ENCODE measurements around the gene MEGF8. TPM values are rescaled to one million over a fixed set of nuclear protein-coding genes. Genes with fewer than 3 reads are reported as not detected.

MEGF8 gene
- total and polyA plus RNA-seq, 10 of the 15 experiments (the other 5 are each of a cell fraction or from before 2014, with no cell fraction given) = 0.43 to 12.8 (median 2.7) TPM

GRCh38 chr19:42351079-42351735 lies 25.8 kb downstream of the MEGF8 start:
- no peak for TF ChIP-seq NFIC (IDR thresholded peaks at IDR 0.05; ENCODE audit: low read depth, low read length)
- TF ChIP-seq RAD21 (IDR thresholded peaks at IDR 0.05; ENCODE audit: insufficient read depth, low read depth, low read length) = no peak
- in situ Hi-C loops (cut with MboI) (no loop called here), intact Hi-C loops (cut with micrococcal nuclease; ENCODE audit: unreplicated experiment) (no loop called here)
- no peak overlapping the region for H3K27ac ChIP-seq (ENCODE audit: control insufficient read depth, insufficient read depth)
- no peak for DNase-seq (ENCODE audit: low read depth, low spot score)
- FAIRE-seq = no peak
- ChIA-PET SMC1A (ENCODE audit: uncharacterized antibody, unreplicated experiment) (no interaction called here), POLR2A (interaction anchor here (0.6 kb wide), 1 partner anchor 156 kb away, joined by 3 read pairs; no protein-coding TSS in a partner anchor), CTCF (no interaction called here), RAD21 (ENCODE audit: unreplicated experiment) (no interaction called here)
- H3K4me2 ChIP-seq (ENCODE audit: control insufficient read depth, insufficient read depth) = no peak overlapping the region
- no peak overlapping the region for H2AFZ ChIP-seq (ENCODE audit: control insufficient read depth, low read depth, low read length)
- BruUV-seq (replicated peaks) = no TSS peak
- H4K20me1 ChIP-seq (ENCODE audit: control insufficient read depth, insufficient read depth) = no peaks in the 10 kb centered on the region
- H3K4me3 ChIP-seq = no peak overlapping the region
- no peaks in the 10 kb centered on the region for H3K4me1 ChIP-seq (ENCODE audit: control insufficient read depth, insufficient read depth, low read length)
- H3K27me3 ChIP-seq (replicated peaks in 1 of 2; ENCODE audit: control insufficient read depth in 2 of 2, insufficient read depth in 2 of 2, low read length in 1 of 2) = no peaks in the 10 kb centered on the region
- H3K9ac ChIP-seq (ENCODE audit: control insufficient read depth, insufficient read depth, low read length) = no peak overlapping the region
- H3K36me3 ChIP-seq (ENCODE audit: control insufficient read depth in 2 of 2, insufficient read depth in 2 of 2, low read length in 1 of 2) = no peaks in the 10 kb centered on the region
- H3K79me2 ChIP-seq (ENCODE audit: control insufficient read depth, insufficient read depth, low read length) = no peaks in the 10 kb centered on the region
- ATAC-seq = no peak
- no peaks in the 10 kb centered on the region for H3K9me3 ChIP-seq (replicated peaks; ENCODE audit: control insufficient read depth, insufficient read depth, low read length)
- 59% methylated on average over 10 of the region's 21 CpGs for WGBS (ENCODE audit: insufficient coverage, insufficient replicate concordance, low lambda C conversion rate, missing lambda C conversion rate)

GRCh38 chr19:42352301-42353259 lies 27.1 kb downstream of the MEGF8 start:
- H4K20me1 ChIP-seq (ENCODE audit: control insufficient read depth, insufficient read depth) = no peaks in the 10 kb centered on the region
- no peaks in the 10 kb centered on the region; a peak in 1 of 4 replicates for H3K36me3 ChIP-seq (ENCODE audit: control insufficient read depth in 2 of 2, insufficient read depth in 2 of 2, low read length in 1 of 2)
- ChIA-PET RAD21 (ENCODE audit: unreplicated experiment) (no interaction called here), CTCF (no interaction called here), SMC1A (ENCODE audit: uncharacterized antibody, unreplicated experiment) (no interaction called here), POLR2A (no interaction called here)
- H3K4me3 ChIP-seq = no peak overlapping the region
- no peaks in the 10 kb centered on the region for H3K4me1 ChIP-seq (ENCODE audit: control insufficient read depth, insufficient read depth, low read length)
- no peak overlapping the region for H3K9ac ChIP-seq (ENCODE audit: control insufficient read depth, insufficient read depth, low read length)
- no TSS peak for BruUV-seq (replicated peaks)
- no peaks in the 10 kb centered on the region for H3K27me3 ChIP-seq (replicated peaks in 1 of 2; ENCODE audit: control insufficient read depth in 2 of 2, insufficient read depth in 2 of 2, low read length in 1 of 2)
- no peak for FAIRE-seq
- intact Hi-C loops (cut with micrococcal nuclease; ENCODE audit: unreplicated experiment) (no loop called here), in situ Hi-C loops (cut with MboI) (no loop called here)
- H3K4me2 ChIP-seq (ENCODE audit: control insufficient read depth, insufficient read depth) = no peak overlapping the region
- H2AFZ ChIP-seq (ENCODE audit: control insufficient read depth, low read depth, low read length) = no peak overlapping the region
- 77% methylated on average over 31 of the region's 31 CpGs for WGBS (ENCODE audit: insufficient coverage, insufficient replicate concordance, low lambda C conversion rate, missing lambda C conversion rate)
- H3K79me2 ChIP-seq (ENCODE audit: control insufficient read depth, insufficient read depth, low read length) = no peaks in the 10 kb centered on the region
- DNase-seq (ENCODE audit: low read depth, low spot score) = no peak
- H3K27ac ChIP-seq (ENCODE audit: control insufficient read depth, insufficient read depth) = no peak overlapping the region
- H3K9me3 ChIP-seq (replicated peaks; ENCODE audit: control insufficient read depth, insufficient read depth, low read length) = no peaks in the 10 kb centered on the region
- ATAC-seq = peak; percentile 70
- TF ChIP-seq CEBPZ (IDR thresholded peaks at IDR 0.05; ENCODE audit: low read depth, low read length) (no peak), ZNF384 (IDR thresholded peaks at IDR 0.05; ENCODE audit: borderline replicate concordance, low read depth, low read length) (no peak), POLR2AphosphoS5 (IDR thresholded peaks at IDR 0.05; ENCODE audit: low read length) (no peak), BHLHE40 (IDR thresholded peaks at IDR 0.05; ENCODE audit: borderline replicate concordance in 1 of 2, low read depth in 2 of 2, low read length in 1 of 2) (0 out of 4 replicates have a peak, but pooled peaks of 1 of the 2 experiments have one; percentile 12), MTA2 (IDR thresholded peaks at IDR 0.05; ENCODE audit: low read depth) (no peak)
- TF ChIP-seq, protein P1, sequence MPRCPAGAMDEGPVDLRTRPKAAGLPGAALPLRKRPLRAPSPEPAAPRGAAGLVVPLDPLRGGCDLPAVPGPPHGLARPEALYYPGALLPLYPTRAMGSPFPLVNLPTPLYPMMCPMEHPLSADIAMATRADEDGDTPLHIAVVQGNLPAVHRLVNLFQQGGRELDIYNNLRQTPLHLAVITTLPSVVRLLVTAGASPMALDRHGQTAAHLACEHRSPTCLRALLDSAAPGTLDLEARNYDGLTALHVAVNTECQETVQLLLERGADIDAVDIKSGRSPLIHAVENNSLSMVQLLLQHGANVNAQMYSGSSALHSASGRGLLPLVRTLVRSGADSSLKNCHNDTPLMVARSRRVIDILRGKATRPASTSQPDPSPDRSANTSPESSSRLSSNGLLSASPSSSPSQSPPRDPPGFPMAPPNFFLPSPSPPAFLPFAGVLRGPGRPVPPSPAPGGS (IDR thresholded peaks at IDR 0.05; ENCODE audit: borderline replicate concordance, insufficient read depth, low read depth, low read length, poor library complexity, severe bottlenecking) = no peak

Measured in GM12878 (cell line).